ENCODE results near the gene WT1. TPM values are rescaled to one million over a fixed set of nuclear protein-coding genes. Genes with fewer than 3 reads are reported as not detected.

Gene WT1
- total and polyA plus RNA-seq, 2 of the 8 experiments (the other 6 are each of a cell fraction or from before 2014, with no cell fraction given) = 0.05 to 0.17 TPM

DNA sequence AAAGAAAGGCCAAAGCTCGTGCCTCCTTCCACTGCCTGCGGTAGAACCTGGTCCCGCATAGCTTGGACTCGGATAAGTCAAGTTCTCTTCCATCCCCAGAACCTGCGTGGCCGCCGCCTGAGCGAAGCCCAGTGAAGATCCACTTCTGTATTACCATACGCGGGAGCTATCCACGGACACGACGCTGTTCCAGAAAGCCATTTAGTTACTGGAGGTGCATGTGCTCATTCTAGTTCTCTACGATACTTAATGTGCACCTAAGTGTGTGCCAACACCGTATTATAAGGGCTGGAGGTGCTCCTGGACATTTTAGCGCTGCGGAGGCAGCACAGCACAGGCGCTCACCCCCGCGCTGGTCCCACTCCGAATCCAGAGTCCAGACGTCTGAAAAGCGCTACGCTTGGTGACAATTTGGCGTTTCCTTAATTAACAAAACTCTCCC is 1.4 kb downstream of the WT1 start:
- ChIA-PET POLR2A (ENCODE audit: partially characterized antibody) (interaction anchor here (0.6 kb wide), 1 partner anchor 81 kb away, joined by 4 read pairs; no protein-coding TSS in a partner anchor), CTCF (ENCODE audit: partially characterized antibody) (interaction anchor here (0.6 to 2.4 kb wide), 8 partner anchors 8 to 224 kb away, joined by 3 to 11 read pairs (median 4); no protein-coding TSS in a partner anchor)
- Histone ChIP-seq H3K79me2 (ENCODE audit: control insufficient read depth in 1 of 2, insufficient read depth in 2 of 2, low read length in 2 of 2) (no peaks in the 10 kb centered on the region), H3K27me3 (replicated peaks in 1 of 4; ENCODE audit: control insufficient read depth in 3 of 4, extremely low read depth in 1 of 4, insufficient read depth in 3 of 4, low read length in 3 of 4) (peaks cover 96 to 100% (median 100%) of the 10 kb centered on the region in 4 experiments), H4K8ac (ENCODE audit: extremely low read depth, insufficient read depth, low read length) (no peak overlapping the region; the same call in 1 of the 2 replicates), H3K18ac (ENCODE audit: extremely low read depth, low read length) (no peak overlapping the region), H3K4me2 (ENCODE audit: insufficient read depth in 1 of 2, low read depth in 2 of 2, low read length in 2 of 2) (peak overlapping the region; percentile 55 to 86; a peak in 3 of 4 replicates), H3K9ac (replicated peaks in 1 of 4; ENCODE audit: extremely low read depth in 1 of 4, low read depth in 3 of 4, low read length in 3 of 4) (no peak overlapping the region), H4K20me1 (replicated peaks in 1 of 2; ENCODE audit: control insufficient read depth in 1 of 2, insufficient read depth in 2 of 2, low read length in 2 of 2) (peaks cover 12 to 26% of the 10 kb centered on the region in 2 experiments), H2BK5ac (ENCODE audit: low read depth, low read length) (no peak overlapping the region), H2BK20ac (ENCODE audit: low read length) (0 out of 2 replicates have a peak overlapping the region, but pooled peaks have one; percentile 18), H3K23me2 (ENCODE audit: low read depth, low read length) (peaks cover 14% of the 10 kb centered on the region; the same call in 1 of the 2 replicates), H3K4me3 (ENCODE audit: extremely low read depth in 1 of 4, insufficient read depth in 2 of 4, low read depth in 3 of 4, low read length in 4 of 4) (peak overlapping the region in 1 of 4 experiments; percentile 54; a peak in 2 of 8 replicates), H3K56ac (replicated peaks; ENCODE audit: insufficient read length, low read depth, low read length) (no peak overlapping the region), H2AK5ac (ENCODE audit: low read depth, low read length) (0 out of 2 replicates have a peak overlapping the region, but pooled peaks have one; percentile 10), H3K79me1 (ENCODE audit: low read depth, low read length) (no peaks in the 10 kb centered on the region), H3K36me3 (ENCODE audit: control insufficient read depth in 2 of 4, insufficient read depth in 4 of 4, low read length in 3 of 4) (peaks cover 0 to 9% (median 0%) of the 10 kb centered on the region in 4 experiments; a peak in 1 of 8 replicates), H3K27ac (ENCODE audit: low read depth, low read length) (no peak overlapping the region), H2AFZ (ENCODE audit: low read length) (no peak overlapping the region), H3K4me1 (replicated peaks in 1 of 4; ENCODE audit: control insufficient read depth in 3 of 4, insufficient read depth in 4 of 4, low read length in 3 of 4) (peaks cover 0 to 36% (median 16%) of the 10 kb centered on the region in 4 experiments; a peak in 6 of 7 replicates), H3K4ac (replicated peaks; ENCODE audit: insufficient read length, low read depth, low read length) (no peak overlapping the region), H2BK12ac (ENCODE audit: low read depth, low read length) (peak overlapping the region; percentile 75; the same call in 1 of the 2 replicates), H2BK120ac (replicated peaks; ENCODE audit: low read depth, low read length) (no peak overlapping the region), H4K91ac (replicated peaks; ENCODE audit: insufficient read length, low read length) (no peak overlapping the region), H2BK15ac (ENCODE audit: low read length) (peak overlapping the region; percentile 92), H3K9me3 (ENCODE audit: insufficient read depth in 2 of 2, low read depth in 1 of 2, low read length in 1 of 2) (no peaks in the 10 kb centered on the region), H4K5ac (ENCODE audit: insufficient read length, low read depth, low read length) (no peak overlapping the region), H3K23ac (ENCODE audit: insufficient read length) (no peak overlapping the region), H3K14ac (ENCODE audit: insufficient read length) (no peak overlapping the region)
- FAIRE-seq (no peak), DNase-seq (ENCODE audit: low read depth in 1 of 2, low spot score in 2 of 2) (peak in 1 of 2 experiments; percentile 47)
- WGBS, 2 experiments (ENCODE audit: extremely low coverage in 1 of 2, insufficient coverage in 1 of 2, insufficient read length in 1 of 2, insufficient replicate concordance in 2 of 2, low coverage in 1 of 2, low lambda C conversion rate in 2 of 2, missing lambda C conversion rate in 1 of 2) = 14% methylated on average over 24 of the region's 25 CpGs; no CpG with 5 or more reads in 1 of the 2 experiments
- TF ChIP-seq POLR2A (IDR thresholded peaks at IDR 0.05; ENCODE audit: control extremely low read depth in 1 of 2, low read depth in 2 of 2, low read length in 2 of 2) (no peak), RBBP5 (IDR thresholded peaks at IDR 0.05; ENCODE audit: borderline replicate concordance, low read depth, low read length) (no peak), RXRA (IDR thresholded peaks at IDR 0.05; ENCODE audit: insufficient read depth, low read depth, low read length) (no peak), RAD21 (IDR thresholded peaks at IDR 0.05 in 1 of 2, conservative IDR thresholded peaks at IDR 0.05 in 1 of 2; ENCODE audit: low read depth in 2 of 2, low read length in 2 of 2) (no peak), TAF1 (IDR thresholded peaks at IDR 0.05; ENCODE audit: low read depth, low read length) (no peak), NRF1 (IDR thresholded peaks at IDR 0.05; ENCODE audit: low read depth, low read length) (no peak), SUZ12 (IDR thresholded peaks at IDR 0.05; ENCODE audit: low read length) (peak; percentile 75; the same call in 1 of the 2 replicates), GTF2F1 (IDR thresholded peaks at IDR 0.05; ENCODE audit: borderline replicate concordance, low read depth, low read length) (no peak), MAFK (IDR thresholded peaks at IDR 0.05; ENCODE audit: low read depth, low read length) (no peak), KDM5A (IDR thresholded peaks at IDR 0.05; ENCODE audit: low read length) (no peak), PHF8 (conservative IDR thresholded peaks at IDR 0.05; ENCODE audit: low read depth, low read length) (no peak)
- TF ChIP-seq, protein P1, sequence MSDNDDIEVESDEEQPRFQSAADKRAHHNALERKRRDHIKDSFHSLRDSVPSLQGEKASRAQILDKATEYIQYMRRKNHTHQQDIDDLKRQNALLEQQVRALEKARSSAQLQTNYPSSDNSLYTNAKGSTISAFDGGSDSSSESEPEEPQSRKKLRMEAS (IDR thresholded peaks at IDR 0.05) = no peak

All from H1 (cell line).